Mesendoderm (in vitro differentiated cells): ENCODE measurements around the gene TMEM171.

Experiments
- DNase-seq: peaks from one replicate; pipeline ENCODE4 v3.0.0; 2013
- H2AK5ac ChIP-seq: 2 replicates; pipeline ENCODE4 v1.6.1; 2013; ENCODE audit warnings: low read length, inconsistent platforms
- H2BK120ac ChIP-seq: 2 replicates; pipeline ENCODE4 v1.6.1; 2013; ENCODE audit warnings: low read depth, mild to moderate bottlenecking, low read length, moderate library complexity, mixed read lengths
- H2BK15ac ChIP-seq: replicated peaks from 2 replicates; pipeline ENCODE4 v1.6.1; 2013; ENCODE audit warnings: low read depth, mild to moderate bottlenecking, moderate library complexity
- H2BK5ac ChIP-seq: 2 replicates; pipeline ENCODE4 v1.6.1; 2013; ENCODE audit warnings: low read length, inconsistent platforms
- H3K18ac ChIP-seq: 2 replicates; pipeline ENCODE4 v1.6.1; 2013; ENCODE audit warnings: mild to moderate bottlenecking, low read length, mixed read lengths
- H3K23ac ChIP-seq: one replicate; pipeline ENCODE4 v1.6.1; 2013; ENCODE audit warnings: low read length
- H3K27ac ChIP-seq: 2 replicates; pipeline ENCODE4 v1.5.1; 2013; ENCODE audit warnings: low read depth, mild to moderate bottlenecking, inconsistent platforms, low read length, moderate library complexity
- H3K27me3 ChIP-seq: 2 replicates; pipeline ENCODE4 v1.6.1; 2013; ENCODE audit warnings: low read length, control low read depth, mild to moderate bottlenecking, inconsistent platforms; ENCODE audit not compliant: insufficient read depth, poor library complexity
- H3K36me3 ChIP-seq: 2 replicates; pipeline ENCODE4 v1.6.1; 2013; ENCODE audit warnings: low read length, inconsistent platforms; ENCODE audit not compliant: control insufficient read depth, insufficient read depth
- H3K4ac ChIP-seq: one replicate; pipeline ENCODE4 v1.6.1; 2013; ENCODE audit warnings: low read depth, mild to moderate bottlenecking, low read length, moderate library complexity
- H3K4me1 ChIP-seq: 2 replicates; pipeline ENCODE4 v1.6.1; 2013; ENCODE audit warnings: low read depth, low read length, inconsistent platforms; ENCODE audit not compliant: control insufficient read depth
- H3K4me2 ChIP-seq: 2 replicates; pipeline ENCODE4 v1.6.1; 2013; ENCODE audit warnings: low read length
- H3K4me3 ChIP-seq: 2 replicates; pipeline ENCODE4 v1.5.1; 2013; ENCODE audit warnings: mild to moderate bottlenecking, low read length
- H3K56ac ChIP-seq: one replicate; pipeline ENCODE4 v1.6.1; 2013; ENCODE audit warnings: low read length
- H3K79me1 ChIP-seq: 2 replicates; pipeline ENCODE4 v1.6.1; 2013; ENCODE audit warnings: low read length, inconsistent platforms
- H3K79me2 ChIP-seq: 2 replicates; pipeline ENCODE4 v1.6.1; 2013; ENCODE audit warnings: mild to moderate bottlenecking, low read length; ENCODE audit not compliant: control insufficient read depth, insufficient read depth
- H3K9ac ChIP-seq: 2 replicates; pipeline ENCODE4 v1.6.1; 2013; ENCODE audit warnings: low read length, inconsistent platforms
- H4K5ac ChIP-seq: one replicate; pipeline ENCODE4 v1.6.1; 2013; ENCODE audit warnings: low read length
- H4K8ac ChIP-seq: one replicate; pipeline ENCODE4 v1.6.1; 2013; ENCODE audit warnings: low read depth, mild to moderate bottlenecking, control low read depth, low read length, moderate library complexity
- WGBS: extraction: QIAGEN DNeasy Blood & Tissue Kit; methylation state at CpG from one replicate; pipeline ENCODE4 v1.1.7; 2013; ENCODE audit warnings: low lambda C conversion rate, missing lambda C conversion rate; ENCODE audit not compliant: insufficient coverage; ENCODE audit errors: extremely low coverage; 5-methylcytosine and 5-hydroxymethylcytosine counted together

Gene TMEM171

DNA sequence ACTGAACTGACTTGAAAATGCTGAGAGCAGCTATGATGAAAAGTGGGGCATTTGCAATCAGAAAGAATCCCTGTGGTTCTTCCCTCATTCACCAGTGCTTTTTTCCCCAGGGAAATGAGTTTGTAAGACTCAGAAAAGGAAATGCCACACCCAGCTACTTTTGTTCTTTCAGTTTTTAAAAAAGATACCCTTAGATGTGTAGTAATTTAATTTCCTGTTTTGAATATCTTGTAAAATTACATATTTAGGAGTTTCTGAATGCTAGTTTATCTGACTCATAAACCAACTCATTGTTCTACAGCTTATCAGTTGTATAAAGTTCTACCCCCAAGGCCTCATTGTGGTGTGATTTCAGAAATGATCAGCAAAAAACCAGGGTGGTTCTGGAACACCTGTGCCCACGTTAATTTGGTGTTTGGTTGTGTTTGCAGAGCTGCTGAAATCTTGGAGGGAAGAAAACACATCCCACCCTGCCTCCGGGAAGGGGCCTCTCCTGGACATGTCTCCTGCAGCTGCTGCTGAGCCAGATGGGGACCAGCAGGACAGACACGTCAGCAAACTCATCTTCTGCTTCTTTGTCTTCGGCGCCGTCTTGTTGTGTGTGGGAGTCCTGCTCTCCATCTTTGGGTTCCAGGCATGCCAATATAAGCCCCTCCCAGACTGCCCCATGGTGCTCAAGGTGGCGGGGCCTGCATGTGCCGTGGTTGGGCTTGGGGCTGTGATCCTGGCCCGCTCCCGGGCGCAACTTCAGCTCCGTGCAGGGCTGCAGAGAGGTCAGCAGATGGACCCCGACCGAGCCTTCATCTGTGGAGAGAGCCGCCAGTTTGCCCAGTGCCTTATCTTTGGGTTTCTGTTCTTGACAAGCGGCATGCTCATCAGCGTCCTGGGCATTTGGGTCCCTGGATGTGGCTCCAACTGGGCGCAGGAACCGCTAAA, 2.8 kb downstream of the TMEM171 start:
- H2BK15ac ChIP-seq = no peak overlapping the region
- H3K79me2 ChIP-seq = no peaks in the 10 kb centered on the region
- no peak overlapping the region for H3K56ac ChIP-seq
- H3K9ac ChIP-seq = no peak overlapping the region
- no peak overlapping the region for H3K4me2 ChIP-seq
- H3K4ac ChIP-seq = no peak overlapping the region
- H3K4me3 ChIP-seq = no peak overlapping the region
- no peaks in the 10 kb centered on the region for H3K36me3 ChIP-seq
- no CpG with 5 or more reads among the region's 19 CpGs for WGBS
- no peak overlapping the region for H2AK5ac ChIP-seq
- DNase-seq = peak; percentile 26
- H3K27ac ChIP-seq = no peak overlapping the region
- H3K79me1 ChIP-seq = no peaks in the 10 kb centered on the region
- H3K18ac ChIP-seq = no peak overlapping the region
- H2BK5ac ChIP-seq = no peak overlapping the region
- no peak overlapping the region for H2BK120ac ChIP-seq
- H3K27me3 ChIP-seq = peaks cover 4% of the 10 kb centered on the region
- H3K4me1 ChIP-seq = peaks cover 2% of the 10 kb centered on the region
- no peak overlapping the region for H4K8ac ChIP-seq
- no peak overlapping the region for H4K5ac ChIP-seq
- H3K23ac ChIP-seq = no peak overlapping the region

DNA sequence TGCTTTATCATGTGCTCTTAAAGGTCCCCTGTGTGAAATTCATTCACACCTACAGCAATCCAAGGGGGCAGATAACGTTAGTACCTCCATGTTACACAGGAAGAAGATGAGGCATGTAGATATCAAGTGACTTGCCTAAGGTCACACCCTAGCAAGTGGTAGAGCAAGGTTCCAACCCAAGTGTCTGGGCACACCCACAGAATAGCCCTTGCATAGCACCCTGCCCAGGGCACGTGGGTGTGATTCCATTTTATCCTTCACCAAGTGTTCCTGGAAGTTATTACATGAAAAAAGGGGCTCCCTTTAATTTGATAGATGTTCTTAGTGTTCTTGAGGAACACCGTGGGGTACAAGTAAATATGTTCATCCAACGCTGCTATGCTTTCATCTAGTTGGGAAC, 4.9 kb downstream of the TMEM171 start:
- peaks cover 4% of the 10 kb centered on the region for H3K27me3 ChIP-seq
- WGBS = no CpG with 5 or more reads among the region's 4 CpGs
- H2BK15ac ChIP-seq = no peak overlapping the region
- no peak overlapping the region for H2AK5ac ChIP-seq
- H3K79me1 ChIP-seq = no peaks in the 10 kb centered on the region
- no peak overlapping the region for H3K4me3 ChIP-seq
- H3K23ac ChIP-seq = no peak overlapping the region
- DNase-seq = no peak
- H3K36me3 ChIP-seq = no peaks in the 10 kb centered on the region
- no peak overlapping the region for H4K8ac ChIP-seq
- no peak overlapping the region for H3K27ac ChIP-seq
- no peak overlapping the region for H2BK5ac ChIP-seq
- H3K18ac ChIP-seq = no peak overlapping the region
- H3K4me1 ChIP-seq = peaks cover 2% of the 10 kb centered on the region
- H2BK120ac ChIP-seq = no peak overlapping the region
- no peak overlapping the region for H3K4me2 ChIP-seq
- no peaks in the 10 kb centered on the region for H3K79me2 ChIP-seq
- no peak overlapping the region for H3K9ac ChIP-seq
- no peak overlapping the region for H3K56ac ChIP-seq
- H3K4ac ChIP-seq = no peak overlapping the region
- no peak overlapping the region for H4K5ac ChIP-seq

DNA sequence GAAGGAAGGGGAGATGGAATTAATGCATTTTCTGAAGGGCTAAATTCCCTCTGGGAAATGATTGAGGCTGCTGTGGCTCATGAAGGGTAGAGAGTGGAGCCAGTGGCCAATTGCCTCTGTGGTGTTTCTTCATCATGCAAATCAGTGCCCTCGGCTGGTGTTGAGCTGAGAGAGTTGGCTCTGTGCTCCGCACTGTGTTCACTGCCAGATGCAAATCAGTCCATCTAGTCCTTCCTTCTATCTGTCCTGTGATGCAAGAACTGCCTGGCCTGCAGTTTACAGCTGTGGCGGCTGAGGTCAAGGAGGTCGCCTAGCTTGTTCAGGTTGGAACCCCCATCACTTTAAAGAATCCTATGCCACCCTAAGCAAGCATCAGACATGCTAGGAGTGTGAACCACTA, 6.0 kb downstream of the TMEM171 start:
- Histone ChIP-seq H3K4ac (no peak overlapping the region), H3K36me3 (no peaks in the 10 kb centered on the region), H2BK5ac (no peak overlapping the region), H3K79me2 (no peaks in the 10 kb centered on the region), H3K9ac (no peak overlapping the region), H2BK15ac (no peak overlapping the region), H3K56ac (no peak overlapping the region), H3K4me1 (no peaks in the 10 kb centered on the region), H4K8ac (no peak overlapping the region), H3K4me3 (no peak overlapping the region), H2AK5ac (no peak overlapping the region), H3K27me3 (no peaks in the 10 kb centered on the region), H3K18ac (no peak overlapping the region), H2BK120ac (no peak overlapping the region), H3K4me2 (no peak overlapping the region), H3K79me1 (no peaks in the 10 kb centered on the region), H3K27ac (no peak overlapping the region), H3K23ac (no peak overlapping the region), H4K5ac (no peak overlapping the region)
- WGBS = no CpG with 5 or more reads among the region's 4 CpGs
- DNase-seq = no peak

DNA sequence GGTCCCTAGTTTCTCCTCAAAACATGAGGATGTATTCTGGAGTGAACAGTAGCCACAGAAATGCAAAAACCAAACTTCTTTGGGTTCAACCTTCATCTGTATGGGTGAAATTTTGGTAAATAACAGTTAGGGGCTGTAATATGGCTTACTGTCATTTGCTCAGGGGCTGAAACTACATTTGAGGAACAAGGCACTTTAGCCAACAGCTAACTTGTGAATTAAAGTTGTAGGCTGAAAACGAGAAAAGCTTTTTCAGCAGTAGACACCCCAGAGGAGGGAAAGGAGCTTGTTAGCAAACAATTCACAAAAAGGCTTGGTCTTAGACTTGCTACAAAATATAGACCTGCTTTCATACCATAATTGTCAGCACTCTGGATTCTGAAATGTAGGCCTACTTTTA, 6.6 kb downstream of the TMEM171 start:
- H3K4me3 ChIP-seq = no peak overlapping the region
- H3K56ac ChIP-seq = no peak overlapping the region
- H2BK5ac ChIP-seq = no peak overlapping the region
- no peaks in the 10 kb centered on the region for H3K79me2 ChIP-seq
- H3K4me1 ChIP-seq = no peaks in the 10 kb centered on the region
- no peak overlapping the region for H2BK15ac ChIP-seq
- no peak overlapping the region for H3K9ac ChIP-seq
- H3K79me1 ChIP-seq = no peaks in the 10 kb centered on the region
- no peak overlapping the region for H4K5ac ChIP-seq
- no peak for DNase-seq
- no peak overlapping the region for H3K27ac ChIP-seq
- no peak overlapping the region for H4K8ac ChIP-seq
- WGBS = no CpG with 5 or more reads among the region's 1 CpG
- H3K36me3 ChIP-seq = no peaks in the 10 kb centered on the region
- no peaks in the 10 kb centered on the region for H3K27me3 ChIP-seq
- no peak overlapping the region for H3K4me2 ChIP-seq
- no peak overlapping the region for H2BK120ac ChIP-seq
- H3K18ac ChIP-seq = no peak overlapping the region
- H3K4ac ChIP-seq = no peak overlapping the region
- no peak overlapping the region for H2AK5ac ChIP-seq
- H3K23ac ChIP-seq = no peak overlapping the region

DNA sequence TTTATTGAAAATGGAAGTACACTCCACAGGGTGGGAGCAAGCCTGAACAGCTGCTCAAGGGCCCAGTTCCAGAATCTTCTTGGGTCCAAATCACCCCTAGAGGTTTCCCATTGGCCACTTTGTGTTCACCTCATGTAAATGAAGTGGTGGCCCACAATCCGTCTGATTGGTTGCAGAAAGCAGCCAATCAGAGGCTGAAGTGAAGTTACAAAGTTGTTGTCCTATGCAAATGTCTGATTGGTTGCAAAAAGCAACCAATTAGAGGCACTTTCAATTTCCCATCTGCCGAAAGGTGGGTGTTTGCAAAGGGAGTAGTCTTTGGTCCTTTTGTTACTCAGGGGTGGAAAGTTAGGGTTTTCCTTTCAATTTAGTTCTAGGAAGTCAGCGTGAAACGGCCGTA, 8.8 kb downstream of the TMEM171 start:
- H4K5ac ChIP-seq = no peak overlapping the region
- no CpG with 5 or more reads among the region's 5 CpGs for WGBS

DNA sequence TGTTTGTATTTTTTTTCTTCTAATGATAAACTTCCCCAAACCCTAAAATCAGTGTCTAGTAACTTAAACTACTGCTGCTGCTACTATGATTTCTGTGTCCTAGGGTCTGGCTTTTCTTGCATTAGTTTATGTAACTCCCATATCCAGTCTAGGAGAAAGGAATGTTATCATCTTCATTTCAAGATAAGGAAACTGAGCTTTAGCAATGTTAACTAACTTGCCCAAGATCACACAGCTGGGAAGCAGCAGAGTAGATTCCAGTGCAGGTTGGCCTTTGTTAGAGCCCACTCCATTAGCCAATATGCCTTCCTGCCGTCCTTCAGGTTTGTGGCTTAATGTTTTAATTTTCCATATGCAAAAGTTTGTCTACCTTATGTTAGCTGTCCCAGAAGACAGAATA, 10.4 kb downstream of the TMEM171 start:
- Histone ChIP-seq H3K79me1 (no peaks in the 10 kb centered on the region), H3K9ac (no peak overlapping the region), H3K56ac (no peak overlapping the region), H2BK5ac (no peak overlapping the region), H3K27ac (no peak overlapping the region), H4K5ac (no peak overlapping the region), H3K4me1 (peaks cover 3% of the 10 kb centered on the region), H3K4ac (no peak overlapping the region), H3K4me3 (no peak overlapping the region), H3K79me2 (no peaks in the 10 kb centered on the region), H4K8ac (no peak overlapping the region), H2BK120ac (no peak overlapping the region), H3K23ac (no peak overlapping the region), H3K27me3 (no peaks in the 10 kb centered on the region), H2BK15ac (no peak overlapping the region), H2AK5ac (no peak overlapping the region), H3K36me3 (no peaks in the 10 kb centered on the region), H3K4me2 (no peak overlapping the region), H3K18ac (no peak overlapping the region)
- peak; percentile 48 for DNase-seq
- no CpG with 5 or more reads among the region's 1 CpG for WGBS

More for the DNA sequence above, 8.8 kb downstream of the TMEM171 start:
- no peaks in the 10 kb centered on the region for H3K36me3 ChIP-seq
- no peak overlapping the region for H2AK5ac ChIP-seq
- no peaks in the 10 kb centered on the region for H3K27me3 ChIP-seq
- H3K23ac ChIP-seq = no peak overlapping the region
- H3K4ac ChIP-seq = no peak overlapping the region
- H3K4me1 ChIP-seq = no peaks in the 10 kb centered on the region
- no peak overlapping the region for H3K4me2 ChIP-seq
- no peak overlapping the region for H2BK15ac ChIP-seq
- no peaks in the 10 kb centered on the region for H3K79me2 ChIP-seq
- no peak for DNase-seq
- H4K8ac ChIP-seq = no peak overlapping the region
- H3K56ac ChIP-seq = no peak overlapping the region
- no peak overlapping the region for H3K4me3 ChIP-seq
- no peak overlapping the region for H3K27ac ChIP-seq
- no peaks in the 10 kb centered on the region for H3K79me1 ChIP-seq
- no peak overlapping the region for H2BK5ac ChIP-seq
- no peak overlapping the region for H3K18ac ChIP-seq
- H2BK120ac ChIP-seq = no peak overlapping the region
- no peak overlapping the region for H3K9ac ChIP-seq
